Daoy (cell line): ENCODE data around the gene NFIB. TPM values are rescaled to one million over a fixed set of nuclear protein-coding genes. Genes with fewer than 3 reads are reported as not detected.

Source experiments
- DNase-seq: peaks from one replicate; pipeline ENCODE4 v3.0.0-alpha.2; 2015; ENCODE audit warnings: low read depth
- total RNA-seq: library from RNA; depleted of rRNA; stranded (reverse); fragments of >200 nt; shearing (Covaris generic); gene quantifications from 2 replicates; pipeline ENCODE4 v1.2.3, GENCODE V29; 2014

NFIB gene
- total RNA-seq, 1 experiment from 2014 or later, result 19.4 TPM

DNA sequence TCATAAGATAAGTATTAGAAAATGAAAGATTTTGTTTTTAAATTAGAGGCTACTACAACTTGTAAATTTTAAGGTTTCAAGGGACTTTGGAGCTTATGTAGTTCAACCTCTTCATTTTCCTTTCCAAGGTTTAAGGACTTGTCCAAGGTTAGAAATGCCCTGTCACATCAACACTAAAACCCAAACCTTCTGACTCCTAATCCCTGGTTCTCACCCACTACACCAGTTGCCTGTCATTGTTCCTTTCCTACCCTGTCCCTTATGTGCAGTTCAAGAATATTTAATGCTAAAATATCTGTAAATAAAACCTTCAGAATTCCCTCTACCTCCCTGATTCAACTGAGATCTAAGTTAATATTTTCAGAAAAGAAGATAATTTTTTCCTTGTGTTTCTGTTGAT is 206.4 kb downstream of the NFIB start:
- no peak for DNase-seq

DNA sequence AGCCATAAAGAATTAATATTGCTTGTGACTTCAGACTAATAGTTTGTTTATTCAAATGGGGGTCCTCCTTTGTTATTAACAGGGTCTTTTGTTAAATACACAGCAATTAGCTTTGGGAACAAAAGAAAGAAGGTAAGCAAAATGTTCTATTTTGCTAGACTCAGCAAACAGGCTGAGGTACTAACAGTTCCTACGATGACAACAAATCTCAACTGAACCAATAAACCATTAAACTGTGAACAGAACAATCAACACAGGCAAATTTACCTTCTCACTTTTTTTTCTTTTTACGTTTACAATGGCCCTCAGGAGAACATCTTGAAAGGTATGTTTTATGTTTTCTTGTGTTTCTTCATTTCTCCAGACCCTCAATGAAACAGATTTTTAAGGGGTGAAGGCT is 207.2 kb downstream of the NFIB start:
- DNase-seq, result no peak

DNA sequence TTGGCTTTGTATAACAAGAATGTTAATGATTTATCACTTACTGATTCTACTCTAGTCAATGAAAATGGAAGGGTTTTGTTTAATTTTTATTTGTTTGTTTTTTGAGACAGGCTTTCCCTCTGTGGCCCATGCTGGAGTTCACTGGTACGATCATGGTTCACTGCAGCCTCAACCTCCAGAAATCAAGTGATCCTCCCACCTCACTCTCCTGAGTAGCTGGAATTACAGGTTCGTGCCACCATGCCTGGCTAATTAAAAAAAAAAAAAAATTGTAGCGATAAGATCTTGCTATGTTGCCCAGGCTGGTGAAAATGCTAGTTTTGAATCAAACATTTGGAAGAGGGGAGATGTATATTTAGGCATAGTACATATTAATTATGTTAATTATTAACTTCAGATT is 209.4 kb downstream of the NFIB start:
- DNase-seq, result no peak

DNA sequence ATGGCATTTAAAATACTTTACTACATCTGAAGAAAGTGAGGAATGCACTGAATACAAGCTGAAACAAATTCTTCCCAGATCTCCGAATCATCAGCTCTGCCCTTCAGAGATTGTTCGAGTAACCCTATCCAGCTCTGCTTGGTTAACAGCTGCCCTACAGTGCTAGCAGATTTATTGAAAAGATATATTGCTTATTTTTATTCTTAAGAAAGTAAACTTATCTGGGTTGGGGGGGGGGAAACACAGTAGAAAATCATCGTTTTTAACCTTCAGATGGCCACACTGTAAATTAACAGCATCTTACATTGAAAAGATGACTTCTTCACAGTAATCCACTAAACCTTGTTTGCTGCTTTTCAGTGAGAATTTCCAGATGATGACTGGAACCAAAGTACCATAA is 210.8 kb downstream of the NFIB start:
- DNase-seq, result no peak

DNA sequence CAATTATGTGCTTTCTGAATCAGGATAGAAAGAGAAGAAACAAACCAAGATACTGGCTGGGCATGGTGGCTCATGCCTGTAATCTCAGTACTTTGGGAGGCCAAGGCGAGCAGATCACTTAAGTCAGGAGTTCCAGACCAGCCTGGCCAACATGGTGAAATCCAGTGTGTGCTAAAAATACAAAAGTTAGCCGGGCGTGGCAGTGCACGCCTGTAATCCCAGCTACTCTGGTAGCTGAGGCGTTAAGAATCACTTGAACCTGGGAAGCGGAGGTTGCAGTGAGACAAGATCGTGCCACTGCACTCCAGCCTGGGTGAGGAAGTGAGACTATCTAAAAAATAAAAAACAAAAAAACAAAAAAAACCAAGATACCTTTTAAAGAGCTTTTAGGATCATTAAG is 214.2 kb downstream of the NFIB start:
- DNase-seq, result no peak

DNA sequence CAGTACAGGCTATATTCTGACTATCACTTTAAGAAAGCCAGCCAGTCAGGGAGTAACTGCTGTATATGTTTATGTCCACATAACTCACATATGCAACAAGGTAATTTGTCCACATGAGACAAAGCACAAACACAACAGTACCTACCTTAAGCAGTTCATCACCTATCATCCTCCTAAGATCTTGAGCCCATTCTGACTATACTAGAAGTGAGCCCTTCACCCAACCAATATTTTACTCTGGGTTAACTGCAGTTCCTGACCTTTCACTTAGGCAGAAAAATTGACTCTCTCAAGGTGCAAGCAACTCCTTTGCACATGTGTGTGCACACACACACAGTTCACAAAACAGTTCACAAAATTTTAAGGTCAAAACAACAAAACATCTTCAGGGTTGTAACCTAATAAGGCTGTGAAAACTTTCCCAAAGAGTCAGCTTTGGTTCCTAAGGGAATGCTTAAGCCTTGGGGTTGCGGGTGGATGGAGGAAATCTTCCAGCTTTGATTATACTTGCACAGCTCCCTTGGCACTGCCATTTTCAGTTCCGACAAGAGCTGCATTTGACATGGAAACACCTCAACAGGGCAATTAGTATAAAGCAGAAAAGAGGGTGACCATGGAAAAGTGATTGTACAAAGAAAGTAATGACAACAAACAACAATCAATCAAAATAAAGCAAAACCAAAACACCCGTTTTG is 215.3 kb downstream of the NFIB start:
- no peak for DNase-seq

DNA sequence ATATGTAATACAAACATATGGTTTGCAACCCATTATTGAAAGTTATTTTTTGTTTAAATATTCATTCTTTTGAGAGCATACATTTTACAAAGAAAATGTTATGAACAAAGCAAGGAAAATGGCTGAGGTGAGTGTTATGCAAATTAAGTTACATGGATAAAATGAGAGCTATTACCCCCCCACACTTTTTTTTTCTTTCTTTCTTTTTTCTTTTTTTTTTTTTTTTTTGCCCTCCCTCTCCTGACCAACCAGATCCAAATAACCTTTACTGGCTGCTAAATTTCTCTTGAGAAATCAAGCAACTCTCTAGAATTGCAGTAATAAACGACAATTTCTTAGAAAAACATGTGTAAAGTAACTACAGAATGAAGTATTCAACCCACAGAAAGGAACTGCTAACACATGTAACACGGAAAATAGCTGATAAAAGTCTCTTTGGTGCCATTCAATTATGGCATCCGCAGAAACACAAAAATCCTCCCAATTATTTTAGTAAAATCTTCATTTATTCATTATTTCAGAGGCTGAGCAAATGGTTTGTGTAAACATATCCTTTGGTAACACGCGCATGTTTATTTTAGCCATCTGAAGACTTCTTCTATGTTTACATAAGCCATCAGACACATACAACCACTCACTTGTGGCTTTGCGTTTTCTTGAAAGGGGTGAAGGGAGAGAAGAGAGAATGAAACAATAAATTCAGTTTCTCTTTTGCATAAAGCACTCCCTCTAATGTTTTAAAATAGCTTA is 216.1 kb downstream of the NFIB start:
- DNase-seq, result no peak

DNA sequence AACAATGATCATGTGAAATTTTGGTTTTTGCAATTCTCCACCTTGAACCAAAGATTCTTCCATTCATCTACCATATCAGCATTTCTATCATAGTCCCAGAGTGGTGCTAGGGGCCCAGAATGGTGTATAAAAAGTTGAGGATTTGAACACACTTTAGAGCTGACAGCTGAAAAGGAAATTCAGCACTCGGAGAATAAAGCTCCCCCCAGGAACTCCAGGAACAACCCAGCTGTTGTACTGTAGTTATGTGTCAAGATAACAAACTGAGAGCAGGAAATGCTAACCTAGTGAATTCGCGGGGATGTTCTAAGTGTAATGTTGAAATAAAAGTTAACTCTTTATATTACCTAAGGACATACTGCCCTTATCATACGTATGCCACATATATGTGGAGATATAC is 216.7 kb downstream of the NFIB start:
- peak; percentile 57 for DNase-seq

DNA sequence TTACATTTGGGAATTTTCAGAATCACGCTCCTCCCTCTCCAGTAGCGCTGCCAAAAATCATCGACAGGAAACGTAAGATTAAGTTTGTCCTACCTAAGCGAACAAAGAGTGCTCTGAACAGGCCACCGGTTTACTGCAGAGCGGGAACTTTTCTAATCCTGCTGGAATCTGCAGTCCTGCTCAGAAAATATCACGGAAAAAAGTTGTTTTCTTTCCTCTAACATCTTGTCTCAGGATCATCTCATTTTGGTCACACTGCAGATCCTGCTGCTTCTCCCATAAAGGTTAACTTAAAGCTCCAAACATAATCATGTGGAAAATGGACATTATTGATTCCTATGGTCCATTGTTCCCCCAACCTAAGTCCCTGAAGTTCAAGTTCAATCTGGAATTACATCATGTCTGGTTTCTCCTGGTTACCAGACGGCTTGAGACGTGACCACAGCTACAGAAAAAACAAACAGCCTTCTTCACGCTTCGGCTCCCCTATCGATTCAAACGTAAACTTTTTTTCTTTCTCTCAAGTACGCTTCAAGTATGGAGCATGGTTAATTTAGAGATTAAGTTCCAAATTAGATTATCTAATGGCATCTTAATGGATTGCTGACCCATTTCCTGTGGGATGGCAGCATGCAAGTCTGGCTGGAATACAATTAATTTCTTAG is 217.6 kb downstream of the NFIB start:
- DNase-seq, result peak; percentile 96

DNA sequence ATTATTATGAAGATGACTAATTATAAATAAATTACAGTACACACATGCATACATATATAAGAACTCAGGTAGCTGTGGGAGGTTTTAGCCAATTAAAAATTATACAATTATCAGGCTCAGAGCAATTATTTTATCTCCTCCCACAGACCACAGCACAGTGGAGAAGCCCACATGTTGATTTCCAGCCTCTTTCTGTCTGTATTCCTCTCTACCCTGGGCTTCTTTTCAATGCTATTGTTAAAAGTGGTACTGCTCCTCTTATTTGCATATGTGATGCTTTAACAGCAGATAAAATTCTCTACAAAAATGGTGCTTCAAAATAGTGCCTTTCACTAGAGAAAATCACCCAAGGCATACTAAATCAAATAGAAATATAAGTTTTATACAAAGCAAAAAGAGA is 218.7 kb downstream of the NFIB start:
- no peak for DNase-seq

DNA sequence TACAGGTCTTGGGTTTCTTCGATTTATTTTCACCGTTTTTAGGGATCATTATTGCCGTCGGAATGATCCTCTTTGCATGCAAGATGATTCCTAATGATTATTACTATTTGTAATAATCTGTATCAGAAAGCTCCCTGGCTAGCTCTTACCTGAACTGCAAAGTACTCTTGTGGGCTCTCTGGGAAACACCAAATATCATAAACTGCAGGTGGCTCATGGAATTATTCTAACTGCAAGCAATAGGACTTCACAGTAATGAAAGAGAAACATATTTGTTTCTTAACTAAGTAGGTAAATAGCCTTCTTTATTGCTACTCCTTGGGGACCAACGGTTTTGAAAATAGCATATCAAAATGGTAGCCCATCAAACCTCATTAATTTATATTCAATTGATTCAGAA is 219.4 kb downstream of the NFIB start:
- DNase-seq, result no peak

DNA sequence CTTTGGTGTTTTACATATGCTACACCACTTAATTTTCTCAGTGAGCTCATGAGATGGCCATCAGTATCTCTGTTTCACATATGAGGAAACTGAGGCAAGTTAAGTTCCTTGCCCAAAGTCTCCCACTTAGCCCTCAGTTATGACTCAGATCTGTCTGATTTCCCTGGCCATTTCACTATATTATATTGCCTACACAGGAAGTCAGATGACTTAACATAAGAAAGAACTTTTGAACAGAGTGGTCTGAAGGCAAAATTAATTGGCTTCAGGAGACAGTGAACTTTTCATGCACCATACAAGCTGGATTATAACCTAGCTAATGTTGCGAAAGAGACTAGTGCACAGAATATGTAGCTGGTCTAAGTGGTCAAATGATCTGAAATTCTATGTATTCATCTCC is 221.6 kb downstream of the NFIB start:
- DNase-seq, result no peak

DNA sequence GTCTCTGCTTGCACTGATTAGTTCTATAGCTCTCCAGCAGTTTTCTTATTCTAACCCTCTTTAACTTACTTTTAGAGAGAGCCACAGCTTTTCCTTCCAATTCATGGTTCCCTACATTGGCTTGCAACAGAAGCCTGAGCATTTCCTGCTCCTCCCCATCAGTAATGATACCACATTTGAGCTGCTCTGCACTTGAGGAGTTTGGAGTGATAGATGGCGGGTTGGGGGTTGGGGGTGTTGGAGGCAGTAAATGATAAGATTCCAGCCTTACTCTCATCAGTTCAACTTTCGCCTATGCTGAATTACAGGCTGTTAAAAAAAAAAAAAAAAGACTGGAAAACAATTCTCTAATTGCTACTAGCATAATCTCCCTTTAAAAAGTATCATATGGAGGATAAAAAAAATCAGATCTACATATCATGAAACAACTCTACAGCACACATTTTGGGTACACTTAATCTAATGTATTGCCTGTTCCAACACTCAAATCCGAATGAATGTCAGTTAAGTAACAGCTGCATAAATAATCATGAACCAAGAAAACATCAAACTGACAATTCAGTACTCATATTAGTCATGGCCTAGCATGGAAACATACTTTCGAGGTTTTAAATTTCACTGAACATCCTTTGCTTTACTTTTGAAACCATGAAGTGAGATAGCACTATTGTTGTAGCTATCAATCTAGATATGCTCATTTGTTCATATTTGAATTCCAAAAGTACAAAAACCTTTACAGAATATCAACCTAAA is 224.7 kb downstream of the NFIB start:
- DNase-seq, result no peak

DNA sequence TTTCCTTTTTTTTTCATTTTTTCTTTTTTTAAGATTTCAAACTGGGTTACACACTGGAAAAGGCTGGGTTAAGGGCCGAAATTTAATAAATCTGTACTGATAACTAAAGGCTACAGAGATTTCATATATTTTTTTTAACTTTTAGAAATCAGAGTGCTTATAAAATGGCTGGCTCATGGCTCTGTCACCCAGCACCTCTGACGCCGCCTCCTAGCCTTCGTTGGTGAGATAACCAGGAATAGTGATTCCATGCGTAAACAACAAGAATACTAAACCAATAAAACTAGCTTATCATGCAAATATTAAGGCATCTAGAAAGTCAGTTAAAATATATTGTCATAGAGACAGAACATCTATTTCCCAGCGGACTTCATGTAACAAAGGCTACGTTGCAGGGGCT is 226.4 kb downstream of the NFIB start:
- no peak for DNase-seq

DNA sequence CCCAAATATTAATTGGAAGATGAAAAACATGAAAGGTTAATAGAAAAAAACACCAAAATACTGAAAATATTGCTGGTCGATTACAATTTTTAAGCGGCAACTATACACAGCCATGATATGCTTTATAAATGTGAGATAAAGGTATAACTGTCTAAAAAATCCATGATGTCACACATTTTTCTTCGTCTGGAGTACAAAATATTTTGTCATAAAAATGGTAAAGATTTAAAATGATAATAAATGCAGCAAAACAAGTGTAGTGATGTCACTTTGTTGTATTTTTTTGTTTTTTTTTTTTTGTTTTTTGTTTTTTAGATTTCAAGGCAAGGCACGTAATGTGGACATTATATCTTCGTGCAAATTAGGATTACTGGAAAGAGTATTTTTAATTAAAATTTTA is 227.4 kb downstream of the NFIB start:
- DNase-seq, result no peak

DNA sequence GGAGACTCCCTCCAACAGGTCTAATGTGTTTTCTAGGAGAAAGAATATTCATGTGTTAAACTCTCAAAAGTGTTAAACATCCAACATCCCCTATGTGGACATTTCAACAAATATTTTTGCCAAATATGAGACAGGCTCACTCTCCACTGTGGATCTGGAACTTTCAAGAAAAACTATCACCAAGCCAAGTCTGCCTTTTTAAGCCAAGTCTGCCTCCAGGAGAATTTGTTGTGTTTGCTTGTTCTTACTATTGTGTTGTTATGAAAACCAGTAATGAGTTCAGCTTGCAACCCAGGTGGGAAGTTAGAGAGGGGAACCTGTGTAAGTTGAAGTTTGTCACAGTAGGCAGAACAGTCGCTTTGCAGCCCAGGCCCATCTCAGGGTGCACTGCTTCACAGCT is 228.1 kb downstream of the NFIB start:
- no peak for DNase-seq

DNA sequence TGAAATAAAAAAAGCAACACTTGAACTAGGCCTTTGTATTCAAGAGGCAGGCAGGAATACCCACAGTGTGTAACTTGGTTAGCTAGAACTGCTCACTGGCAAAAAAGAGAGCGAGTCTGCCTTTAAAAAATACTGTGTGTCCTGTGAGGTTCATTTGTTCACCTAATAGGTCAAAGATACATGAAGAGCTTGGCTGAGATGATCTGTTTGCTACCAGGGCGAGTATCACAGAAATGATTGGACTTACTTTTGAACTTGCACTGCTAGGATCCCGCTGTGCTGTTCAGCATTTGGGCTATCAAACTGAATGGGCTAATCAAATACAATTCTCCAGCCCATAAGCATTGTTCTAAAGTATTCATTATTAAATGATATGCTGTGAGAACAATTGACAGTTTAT is 229.1 kb downstream of the NFIB start:
- DNase-seq, result no peak

DNA sequence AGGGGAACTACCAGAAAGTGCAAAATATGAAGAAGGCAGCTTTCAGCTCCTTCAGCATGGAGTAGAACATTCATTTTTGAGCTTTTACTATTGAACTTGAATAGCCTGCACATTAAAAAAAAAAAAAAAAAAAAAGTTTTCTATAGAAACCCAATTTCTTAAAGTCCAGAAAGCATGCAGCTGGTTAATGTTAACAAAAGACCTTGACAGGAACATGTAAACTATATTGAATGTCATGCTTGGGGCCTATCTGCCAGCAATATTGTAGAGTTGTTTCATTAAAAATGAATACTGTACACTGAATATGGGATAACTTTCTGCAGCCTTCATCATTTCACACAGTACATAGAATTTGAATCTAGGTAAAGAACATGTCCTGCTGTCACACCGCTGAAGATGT is 230.6 kb downstream of the NFIB start:
- no peak for DNase-seq

DNA sequence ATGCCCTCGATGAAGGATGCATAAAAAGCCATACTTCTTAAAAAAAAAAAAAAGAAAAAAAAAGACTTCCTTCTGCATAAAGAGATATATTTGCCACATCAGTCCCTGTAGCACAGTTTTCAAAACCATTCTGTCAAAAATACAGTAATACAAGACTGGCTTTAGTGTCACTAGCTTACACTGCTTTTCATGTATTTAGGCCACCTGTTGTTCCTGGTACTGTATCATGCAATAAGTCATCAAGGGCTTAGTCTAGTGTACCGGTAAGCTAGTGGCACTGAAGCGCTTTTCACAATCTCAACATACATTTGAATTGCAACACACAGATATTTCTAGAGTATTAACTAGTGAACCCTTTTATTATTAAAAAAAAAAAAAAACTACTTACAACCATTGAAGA is 231.2 kb downstream of the NFIB start:
- DNase-seq, result no peak

DNA sequence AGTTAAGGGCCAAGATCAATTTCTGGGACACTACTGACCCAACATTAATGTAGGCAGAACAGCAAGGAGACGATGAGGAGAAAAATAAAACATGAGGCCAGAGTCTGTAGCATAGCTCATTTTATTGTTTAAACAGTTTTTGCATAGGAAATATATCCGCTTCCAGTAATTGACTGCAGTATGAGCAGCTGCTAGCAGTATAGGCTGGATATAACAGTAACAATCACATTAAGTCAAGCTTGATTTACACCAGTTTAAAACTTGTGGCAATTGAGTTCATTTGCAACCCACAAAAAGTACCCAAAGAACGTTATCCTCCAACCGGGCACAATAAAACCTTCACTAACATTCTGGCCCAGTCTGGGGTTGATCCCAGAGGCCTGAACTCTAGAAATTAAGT is 232.2 kb downstream of the NFIB start:
- no peak for DNase-seq

DNA sequence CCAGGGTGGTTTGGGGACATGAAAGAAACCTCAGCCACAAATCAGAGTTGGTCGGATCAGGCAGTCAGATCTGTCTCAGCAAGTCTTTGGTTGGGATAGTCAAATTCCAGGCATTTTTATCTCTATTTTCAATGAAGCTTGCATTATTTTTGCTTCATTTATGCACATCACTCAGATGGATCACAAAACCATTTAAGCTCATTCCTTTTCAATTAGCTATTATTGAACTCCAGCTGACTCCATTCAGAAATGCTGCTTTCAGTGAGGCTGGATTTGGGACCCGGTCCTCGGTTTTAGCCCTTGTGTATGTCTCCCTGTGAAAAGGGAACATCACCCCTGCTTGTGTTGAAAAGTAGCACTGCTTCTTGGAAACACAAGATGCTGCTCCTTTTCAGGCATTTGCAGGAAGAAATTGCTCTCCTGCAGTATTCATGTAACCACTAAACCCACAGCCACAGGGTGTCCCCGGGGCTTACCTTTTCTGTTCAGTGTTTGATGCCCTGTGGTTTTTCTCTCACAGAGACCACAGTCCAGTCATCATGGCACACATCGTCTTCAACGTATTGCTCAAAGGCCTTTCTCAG is 232.9 kb downstream of the NFIB start:
- peak; percentile 82 for DNase-seq

DNA sequence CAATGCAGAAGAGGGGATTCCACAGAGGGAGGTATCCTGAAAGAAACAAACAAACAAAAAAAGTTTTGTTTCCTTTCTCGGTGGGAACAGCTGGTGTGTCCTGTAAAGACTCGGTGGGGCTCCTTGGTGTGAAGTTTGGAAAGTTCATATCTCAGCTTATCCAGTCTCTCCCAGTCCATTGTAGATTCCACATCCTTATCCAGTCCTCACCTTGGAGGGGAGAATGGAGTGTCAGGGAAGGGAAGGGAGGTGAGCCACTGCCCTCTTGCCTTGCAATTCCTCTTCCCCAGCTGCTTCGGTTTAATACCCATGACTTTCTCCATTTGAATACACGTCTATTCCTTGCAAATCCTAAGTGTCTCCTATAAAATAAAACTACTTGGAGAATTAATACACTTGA is 234.5 kb downstream of the NFIB start:
- no peak for DNase-seq
